ENCODE results near the gene USP5.

GRCh38 chr12:6903722-6904121, 51.8 kb downstream of the USP5 start:
- TF ChIP-seq CTCF (IDR thresholded peaks at IDR 0.05) (no peak), POLR2AphosphoS5 (IDR thresholded peaks at IDR 0.05) (no peak), POLR2A (IDR thresholded peaks at IDR 0.05) (no peak)
